ENCODE data around the gene MB21D2.

MB21D2 gene

GRCh38 chr3:192825216-192825615 is 92.4 kb downstream of the MB21D2 start:
- Histone ChIP-seq H3K36me3 (ENCODE audit: insufficient read depth, low read length) (no peaks in the 10 kb centered on the region), H3K27me3 (ENCODE audit: insufficient read depth, low read length) (no peaks in the 10 kb centered on the region), H3K79me2 (ENCODE audit: control insufficient read depth, insufficient read depth, low read length, unreplicated experiment) (no peaks in the 10 kb centered on the region), H3K27ac (ENCODE audit: low read depth, low read length) (no peak overlapping the region), H2AFZ (ENCODE audit: low read length, unreplicated experiment) (no peak overlapping the region), H3K4me3 (ENCODE audit: low read depth, low read length) (no peak overlapping the region), H3K4me1 (ENCODE audit: control insufficient read depth, insufficient read depth, low read length, unreplicated experiment) (peaks cover 6% of the 10 kb centered on the region)

GRCh38 chr3:192824313-192824712 is 93.3 kb downstream of the MB21D2 start:
- Histone ChIP-seq H3K27ac (ENCODE audit: low read depth, low read length) (no peak overlapping the region), H3K4me3 (ENCODE audit: low read depth, low read length) (no peak overlapping the region), H3K4me1 (ENCODE audit: control insufficient read depth, insufficient read depth, low read length, unreplicated experiment) (peaks cover 11% of the 10 kb centered on the region), H3K27me3 (ENCODE audit: insufficient read depth, low read length) (no peaks in the 10 kb centered on the region), H3K36me3 (ENCODE audit: insufficient read depth, low read length) (no peaks in the 10 kb centered on the region), H2AFZ (ENCODE audit: low read length, unreplicated experiment) (no peak overlapping the region), H3K79me2 (ENCODE audit: control insufficient read depth, insufficient read depth, low read length, unreplicated experiment) (no peaks in the 10 kb centered on the region)

DNA sequence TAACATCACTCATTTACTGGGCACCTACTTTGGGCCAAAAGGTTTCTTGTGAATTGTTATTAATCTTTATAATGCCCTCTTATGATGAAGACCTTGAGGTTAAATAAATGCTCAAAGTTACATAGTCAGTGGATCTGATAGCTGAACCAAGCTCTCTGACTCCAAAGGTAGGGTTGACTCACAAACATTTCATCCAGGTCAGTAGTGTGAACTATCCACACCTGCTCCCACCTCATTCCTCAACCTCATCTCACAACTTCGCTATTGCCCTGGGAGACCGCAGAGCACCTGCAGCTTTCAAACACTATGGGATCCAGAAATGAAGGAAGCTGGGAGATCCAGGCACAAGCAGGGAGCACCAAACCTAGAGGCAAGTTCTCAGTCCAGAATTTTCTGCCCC is 96.5 kb downstream of the MB21D2 start:
- no peak overlapping the region for H3K27ac ChIP-seq (ENCODE audit: low read depth, low read length)
- no peaks in the 10 kb centered on the region for H3K79me2 ChIP-seq (ENCODE audit: control insufficient read depth, insufficient read depth, low read length, unreplicated experiment)
- no peak overlapping the region for H2AFZ ChIP-seq (ENCODE audit: low read length, unreplicated experiment)
- no peak overlapping the region for H3K4me3 ChIP-seq (ENCODE audit: low read depth, low read length)
- H3K4me1 ChIP-seq (ENCODE audit: control insufficient read depth, insufficient read depth, low read length, unreplicated experiment), result peaks cover 39% of the 10 kb centered on the region
- no peaks in the 10 kb centered on the region for H3K36me3 ChIP-seq (ENCODE audit: insufficient read depth, low read length)
- H3K27me3 ChIP-seq (ENCODE audit: insufficient read depth, low read length), result no peaks in the 10 kb centered on the region

DNA sequence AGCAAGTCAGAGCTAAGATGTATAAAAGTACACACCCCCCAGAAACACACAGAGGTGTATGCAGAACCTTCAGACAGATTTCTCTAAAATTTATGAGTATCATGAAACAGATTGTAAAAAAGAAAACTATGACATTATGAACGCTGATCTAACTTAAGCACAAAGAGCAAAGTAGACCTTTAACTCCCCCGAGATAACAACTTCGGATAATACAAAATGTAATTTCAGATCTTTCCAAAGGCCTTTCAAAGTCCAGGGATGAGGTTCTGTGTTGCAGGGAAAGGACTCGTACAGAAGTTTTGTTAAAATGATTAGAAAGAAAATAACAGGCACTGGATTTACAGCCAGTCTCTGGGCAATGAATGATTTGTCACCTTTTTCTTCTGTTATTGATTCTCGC is 97.5 kb downstream of the MB21D2 start:
- no peak overlapping the region for H3K4me3 ChIP-seq (ENCODE audit: low read depth, low read length)
- no peaks in the 10 kb centered on the region for H3K27me3 ChIP-seq (ENCODE audit: insufficient read depth, low read length)
- H3K4me1 ChIP-seq (ENCODE audit: control insufficient read depth, insufficient read depth, low read length, unreplicated experiment), result peaks cover 33% of the 10 kb centered on the region
- no peak overlapping the region for H2AFZ ChIP-seq (ENCODE audit: low read length, unreplicated experiment)
- H3K36me3 ChIP-seq (ENCODE audit: insufficient read depth, low read length), result no peaks in the 10 kb centered on the region
- no peak overlapping the region for H3K27ac ChIP-seq (ENCODE audit: low read depth, low read length)
- H3K79me2 ChIP-seq (ENCODE audit: control insufficient read depth, insufficient read depth, low read length, unreplicated experiment), result no peaks in the 10 kb centered on the region

DNA sequence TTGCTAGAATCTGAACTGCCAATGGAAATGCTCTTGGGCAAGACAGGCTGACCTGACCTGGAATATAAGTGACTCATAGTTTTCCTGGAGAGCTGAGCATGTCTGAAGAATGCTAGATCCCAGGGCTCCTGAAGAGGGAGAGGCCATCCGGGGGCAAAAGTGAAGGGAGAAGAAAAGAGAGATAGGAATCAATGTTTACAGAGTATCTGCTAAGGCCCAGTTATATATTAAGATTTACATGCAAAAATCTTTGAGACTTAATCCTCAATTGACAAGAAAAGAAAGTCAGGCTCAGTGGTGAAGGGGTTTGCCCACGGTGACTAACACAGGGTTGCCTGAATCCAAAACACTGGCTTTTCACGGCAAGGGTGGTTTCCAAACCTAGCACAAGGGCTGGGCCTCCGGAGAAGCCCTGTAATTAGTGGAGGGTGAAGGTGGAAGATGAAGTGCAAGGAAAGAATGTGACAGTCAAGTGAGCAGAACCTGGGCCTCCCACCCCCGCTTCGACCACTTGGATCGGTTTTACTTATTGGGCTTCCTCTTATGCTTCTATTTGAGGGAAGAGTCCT is 98.6 kb downstream of the MB21D2 start:
- H3K79me2 ChIP-seq (ENCODE audit: control insufficient read depth, insufficient read depth, low read length, unreplicated experiment), result no peaks in the 10 kb centered on the region
- no peak overlapping the region for H3K4me3 ChIP-seq (ENCODE audit: low read depth, low read length)
- peaks cover 33% of the 10 kb centered on the region for H3K4me1 ChIP-seq (ENCODE audit: control insufficient read depth, insufficient read depth, low read length, unreplicated experiment)
- no peaks in the 10 kb centered on the region for H3K27me3 ChIP-seq (ENCODE audit: insufficient read depth, low read length)
- peak overlapping the region; percentile 56; the same call in 1 of the 2 replicates for H3K27ac ChIP-seq (ENCODE audit: low read depth, low read length)
- H3K36me3 ChIP-seq (ENCODE audit: insufficient read depth, low read length), result no peaks in the 10 kb centered on the region
- no peak overlapping the region for H2AFZ ChIP-seq (ENCODE audit: low read length, unreplicated experiment)

DNA sequence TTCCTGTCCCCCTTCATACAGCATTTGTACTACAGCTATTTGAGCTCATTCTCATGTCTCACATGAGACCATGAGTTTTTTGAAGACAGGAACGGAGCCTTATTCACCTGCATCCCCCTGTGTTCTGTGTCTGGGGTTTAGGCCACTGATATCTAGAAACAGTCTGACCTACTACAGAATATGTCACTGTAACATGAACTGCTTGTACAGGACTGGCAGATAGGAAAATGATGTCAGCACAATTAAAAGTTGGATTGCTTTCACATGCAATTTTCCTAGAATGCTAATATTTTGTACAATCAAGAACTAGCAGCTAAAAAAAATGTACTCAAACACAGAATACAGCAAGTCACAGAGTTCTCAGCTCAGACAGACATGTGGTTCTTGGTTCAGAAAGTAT is 99.5 kb downstream of the MB21D2 start:
- H3K4me3 ChIP-seq (ENCODE audit: low read depth, low read length), result no peak overlapping the region
- H3K36me3 ChIP-seq (ENCODE audit: insufficient read depth, low read length), result no peaks in the 10 kb centered on the region
- no peak overlapping the region for H2AFZ ChIP-seq (ENCODE audit: low read length, unreplicated experiment)
- peaks cover 33% of the 10 kb centered on the region for H3K4me1 ChIP-seq (ENCODE audit: control insufficient read depth, insufficient read depth, low read length, unreplicated experiment)
- H3K27ac ChIP-seq (ENCODE audit: low read depth, low read length), result peak overlapping the region; percentile 56; the same call in 1 of the 2 replicates
- no peaks in the 10 kb centered on the region for H3K79me2 ChIP-seq (ENCODE audit: control insufficient read depth, insufficient read depth, low read length, unreplicated experiment)
- no peaks in the 10 kb centered on the region for H3K27me3 ChIP-seq (ENCODE audit: insufficient read depth, low read length)

- Histone ChIP-seq H2AFZ (ENCODE audit: low read length, unreplicated experiment) (no peak overlapping the region), H3K4me3 (ENCODE audit: low read depth, low read length) (no peak overlapping the region), H3K27ac (ENCODE audit: low read depth, low read length) (no peak overlapping the region), H3K79me2 (ENCODE audit: control insufficient read depth, insufficient read depth, low read length, unreplicated experiment) (no peaks in the 10 kb centered on the region), H3K36me3 (ENCODE audit: insufficient read depth, low read length) (no peaks in the 10 kb centered on the region), H3K4me1 (ENCODE audit: control insufficient read depth, insufficient read depth, low read length, unreplicated experiment) (peaks cover 33% of the 10 kb centered on the region), H3K27me3 (ENCODE audit: insufficient read depth, low read length) (no peaks in the 10 kb centered on the region)
These were observed 100.2 kb downstream of the MB21D2 start for GRCh38 chr3:192817506-192817905.

- Histone ChIP-seq H3K36me3 (ENCODE audit: insufficient read depth, low read length) (no peaks in the 10 kb centered on the region), H3K79me2 (ENCODE audit: control insufficient read depth, insufficient read depth, low read length, unreplicated experiment) (no peaks in the 10 kb centered on the region), H3K27ac (ENCODE audit: low read depth, low read length) (no peak overlapping the region), H3K4me1 (ENCODE audit: control insufficient read depth, insufficient read depth, low read length, unreplicated experiment) (peaks cover 33% of the 10 kb centered on the region), H3K4me3 (ENCODE audit: low read depth, low read length) (no peak overlapping the region), H3K27me3 (ENCODE audit: insufficient read depth, low read length) (no peaks in the 10 kb centered on the region), H2AFZ (ENCODE audit: low read length, unreplicated experiment) (no peak overlapping the region)
These were observed 100.6 kb downstream of the MB21D2 start for GRCh38 chr3:192817053-192817452.

GRCh38 chr3:192816351-192816750 is 101.3 kb downstream of the MB21D2 start:
- Histone ChIP-seq H2AFZ (ENCODE audit: low read length, unreplicated experiment) (no peak overlapping the region), H3K4me3 (ENCODE audit: low read depth, low read length) (no peak overlapping the region), H3K79me2 (ENCODE audit: control insufficient read depth, insufficient read depth, low read length, unreplicated experiment) (no peaks in the 10 kb centered on the region), H3K27ac (ENCODE audit: low read depth, low read length) (no peak overlapping the region), H3K36me3 (ENCODE audit: insufficient read depth, low read length) (no peaks in the 10 kb centered on the region), H3K27me3 (ENCODE audit: insufficient read depth, low read length) (no peaks in the 10 kb centered on the region), H3K4me1 (ENCODE audit: control insufficient read depth, insufficient read depth, low read length, unreplicated experiment) (peaks cover 33% of the 10 kb centered on the region)

- H3K79me2 ChIP-seq (ENCODE audit: control insufficient read depth, insufficient read depth, low read length, unreplicated experiment), result no peaks in the 10 kb centered on the region
- no peaks in the 10 kb centered on the region for H3K36me3 ChIP-seq (ENCODE audit: insufficient read depth, low read length)
- no peak overlapping the region for H3K4me3 ChIP-seq (ENCODE audit: low read depth, low read length)
- H3K27ac ChIP-seq (ENCODE audit: low read depth, low read length), result no peak overlapping the region
- no peaks in the 10 kb centered on the region for H3K27me3 ChIP-seq (ENCODE audit: insufficient read depth, low read length)
- H2AFZ ChIP-seq (ENCODE audit: low read length, unreplicated experiment), result peak overlapping the region; percentile 41
- H3K4me1 ChIP-seq (ENCODE audit: control insufficient read depth, insufficient read depth, low read length, unreplicated experiment), result peaks cover 14% of the 10 kb centered on the region
These were observed 104.8 kb downstream of the MB21D2 start for GRCh38 chr3:192812743-192813383.

DNA sequence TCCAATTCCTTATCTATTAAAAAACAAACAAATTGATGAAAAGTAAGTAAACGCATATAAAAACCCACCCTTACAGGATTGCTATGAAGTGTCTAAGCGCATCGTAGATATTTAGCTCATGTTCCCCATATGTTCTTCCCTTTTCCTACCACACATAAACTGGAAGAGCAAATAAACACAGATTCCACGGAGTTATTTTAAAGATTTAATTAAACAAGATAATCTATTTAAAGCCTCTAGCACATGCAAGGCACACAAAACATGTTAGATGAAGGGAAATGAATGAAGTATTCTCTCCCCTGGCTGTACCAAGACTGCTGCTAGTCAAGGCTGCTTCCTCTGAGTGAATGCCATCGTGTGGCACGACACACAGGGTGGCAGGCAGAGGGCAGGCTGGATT is 111.9 kb downstream of the MB21D2 start:
- no peak overlapping the region for H2AFZ ChIP-seq (ENCODE audit: low read length, unreplicated experiment)
- H3K4me3 ChIP-seq (ENCODE audit: low read depth, low read length), result no peak overlapping the region
- H3K27me3 ChIP-seq (ENCODE audit: insufficient read depth, low read length), result no peaks in the 10 kb centered on the region
- no peaks in the 10 kb centered on the region for H3K36me3 ChIP-seq (ENCODE audit: insufficient read depth, low read length)
- H3K4me1 ChIP-seq (ENCODE audit: control insufficient read depth, insufficient read depth, low read length, unreplicated experiment), result no peaks in the 10 kb centered on the region
- no peaks in the 10 kb centered on the region for H3K79me2 ChIP-seq (ENCODE audit: control insufficient read depth, insufficient read depth, low read length, unreplicated experiment)
- no peak overlapping the region for H3K27ac ChIP-seq (ENCODE audit: low read depth, low read length)

Data from ACC112 (cell line).